Mucosa of rectum (tissue), 2 donors: Measurements from ENCODE around the gene TDRD12.
"Not testable (repeated sequence)": the region's sequence is repeated elsewhere in the genome, so short reads cannot be mapped to it uniquely, and the experiment has no call there.

Experiments used
- H3K27ac ChIP-seq, 2 donors: one replicate each; pipeline ENCODE4 v1.7.0; 2013; ENCODE audit warnings: inconsistent platforms in 2 of 2, low read depth in 2 of 2, low read length in 2 of 2
- H3K27me3 ChIP-seq, 2 donors: one replicate each; pipeline ENCODE4 v1.7.0; 2013; ENCODE audit warnings: low read length in 2 of 2; ENCODE audit not compliant: control insufficient read depth in 2 of 2, insufficient read depth in 2 of 2
- H3K36me3 ChIP-seq, 2 donors: one replicate each; pipeline ENCODE4 v1.7.0; 2013; ENCODE audit warnings: low read length in 2 of 2; ENCODE audit not compliant: control insufficient read depth in 2 of 2, insufficient read depth in 2 of 2
- H3K4me1 ChIP-seq, 2 donors: one replicate each; pipeline ENCODE4 v1.7.0; 2013; ENCODE audit warnings: low read length in 2 of 2, mild to moderate bottlenecking in 1 of 2; ENCODE audit not compliant: control insufficient read depth in 2 of 2, insufficient read depth in 2 of 2
- H3K4me3 ChIP-seq, 2 donors: one replicate each; pipeline ENCODE4 v1.7.0; 2013; ENCODE audit warnings: low read length in 2 of 2
- H3K9ac ChIP-seq, 2 donors: one replicate each; pipeline ENCODE4 v1.7.0; 2013; ENCODE audit warnings: low read length in 2 of 2, low read depth in 1 of 2, mild to moderate bottlenecking in 1 of 2
- H3K9me3 ChIP-seq, 2 donors: one replicate each; pipeline ENCODE4 v1.7.0; 2013; ENCODE audit warnings: low read length in 2 of 2; ENCODE audit not compliant: control insufficient read depth in 2 of 2
- donor health status: healthy.
- donor health status: Normal muscosa, but diverticular disease.

TDRD12 gene

GRCh38 chr19:32693151-32694108 lies 26.1 kb upstream of the TDRD12 start:
- H3K4me1 ChIP-seq: peaks cover 20 to 25% of the 10 kb centered on the region in 2 donors
- not testable (repeated sequence) for H3K27me3 ChIP-seq, H3K9me3 ChIP-seq, H3K36me3 ChIP-seq
- peak overlapping the region; percentile 83 to 85 for H3K9ac ChIP-seq
- peak overlapping the region in 1 of 2 donors; percentile 86 for H3K27ac ChIP-seq
- H3K4me3 ChIP-seq: peak overlapping the region; percentile 75 to 85

GRCh38 chr19:32694316-32694715 lies 25.3 kb upstream of the TDRD12 start:
- H3K9me3 ChIP-seq, H3K27me3 ChIP-seq, H3K36me3 ChIP-seq: not testable (repeated sequence)
- H3K27ac ChIP-seq: peak overlapping the region in 1 of 2 donors; percentile 22
- H3K4me3 ChIP-seq: peak overlapping the region; percentile 46 to 50
- H3K9ac ChIP-seq: peak overlapping the region in 1 of 2 donors; percentile 14
- peaks cover 20 to 25% of the 10 kb centered on the region in 2 donors for H3K4me1 ChIP-seq

GRCh38 chr19:32694851-32695250 lies 24.7 kb upstream of the TDRD12 start:
- not testable (repeated sequence) for H3K9ac ChIP-seq, H3K9me3 ChIP-seq, H3K27ac ChIP-seq, H3K4me3 ChIP-seq, H3K27me3 ChIP-seq
- Histone ChIP-seq H3K36me3 (peaks cover 4 to 11% of the 10 kb centered on the region in 2 donors), H3K4me1 (peaks cover 20 to 25% of the 10 kb centered on the region in 2 donors)

- not testable (repeated sequence) for H3K27ac ChIP-seq, H3K4me3 ChIP-seq, H3K9ac ChIP-seq, H3K27me3 ChIP-seq, H3K9me3 ChIP-seq
- peaks cover 20 to 25% of the 10 kb centered on the region in 2 donors for H3K4me1 ChIP-seq
- H3K36me3 ChIP-seq: peaks cover 4 to 11% of the 10 kb centered on the region in 2 donors
These were observed 24.1 kb upstream of the TDRD12 start for GRCh38 chr19:32695506-32695905.

GRCh38 chr19:32696771-32697170 lies 22.8 kb upstream of the TDRD12 start:
- H3K9ac ChIP-seq, H3K27me3 ChIP-seq, H3K9me3 ChIP-seq, H3K27ac ChIP-seq, H3K4me3 ChIP-seq: not testable (repeated sequence)
- H3K36me3 ChIP-seq: peaks cover 4 to 11% of the 10 kb centered on the region in 2 donors
- H3K4me1 ChIP-seq: peaks cover 11 to 17% of the 10 kb centered on the region in 2 donors

GRCh38 chr19:32700129-32700528 lies 19.4 kb upstream of the TDRD12 start:
- H3K4me3 ChIP-seq, H3K9me3 ChIP-seq, H3K4me1 ChIP-seq, H3K9ac ChIP-seq, H3K27me3 ChIP-seq, H3K27ac ChIP-seq: not testable (repeated sequence)
- peaks cover 4 to 11% of the 10 kb centered on the region in 2 donors for H3K36me3 ChIP-seq

GRCh38 chr19:32702010-32702409 lies 17.6 kb upstream of the TDRD12 start:
- Histone ChIP-seq H3K4me3 (no peak overlapping the region), H3K27me3 (no peaks in the 10 kb centered on the region), H3K4me1 (no peaks in the 10 kb centered on the region), H3K27ac (no peak overlapping the region), H3K36me3 (peaks cover 4 to 14% of the 10 kb centered on the region in 2 donors), H3K9me3 (no peaks in the 10 kb centered on the region), H3K9ac (no peak overlapping the region)

- H3K9me3 ChIP-seq, H3K27ac ChIP-seq, H3K4me1 ChIP-seq, H3K4me3 ChIP-seq, H3K27me3 ChIP-seq, H3K9ac ChIP-seq: not testable (repeated sequence)
- peaks cover 0 to 12% of the 10 kb centered on the region in 2 donors for H3K36me3 ChIP-seq
These were observed 15.6 kb upstream of the TDRD12 start for GRCh38 chr19:32704006-32704405.

GRCh38 chr19:32708457-32708856 lies 11.1 kb upstream of the TDRD12 start:
- Histone ChIP-seq H3K27me3 (no peaks in the 10 kb centered on the region), H3K9ac (no peak overlapping the region), H3K9me3 (no peaks in the 10 kb centered on the region), H3K4me1 (no peaks in the 10 kb centered on the region), H3K27ac (no peak overlapping the region), H3K36me3 (peaks cover 0 to 13% of the 10 kb centered on the region in 2 donors), H3K4me3 (no peak overlapping the region)

GRCh38 chr19:32709032-32709431 lies 10.5 kb upstream of the TDRD12 start:
- H3K9ac ChIP-seq: no peak overlapping the region
- H3K27ac ChIP-seq: no peak overlapping the region
- H3K27me3 ChIP-seq: no peaks in the 10 kb centered on the region
- H3K9me3 ChIP-seq: no peaks in the 10 kb centered on the region
- H3K4me1 ChIP-seq: no peaks in the 10 kb centered on the region
- no peak overlapping the region for H3K4me3 ChIP-seq
- peaks cover 0 to 17% of the 10 kb centered on the region in 2 donors for H3K36me3 ChIP-seq
